H1 (cell line): ENCODE measurements around the gene CUX1. TPM values are rescaled to one million over a fixed set of nuclear protein-coding genes. Genes with fewer than 3 reads are reported as not detected.

Experiments
- CTCF ChIA-PET: fragments of 300-600 bp; sonication (Branson Sonifier 250); formaldehyde crosslinking; loops from one replicate; lab custom pipeline; 2021; ENCODE audit not compliant: partially characterized antibody; lab: Charles Lee
- POLR2A ChIA-PET: fragments of 300-600 bp; sonication (Branson Sonifier 250); formaldehyde crosslinking; loops from one replicate; lab custom pipeline; 2021; ENCODE audit warnings: inconsistent platforms; ENCODE audit not compliant: partially characterized antibody; lab: Charles Lee
- DNase-seq, 2 experiments: peaks; one replicate each; pipeline versions ENCODE4 v3.0.0 to v3.0.0-alpha.2; 2010 to 2022; ENCODE audit warnings: low spot score in 2 of 2, low read depth in 1 of 2, mixed read lengths in 1 of 2
- FAIRE-seq: peaks from 2 replicates; lab custom pipeline; 2011; peaks lifted over from hg19 to GRCh38; lab: Jason Lieb, UNC
- H2AFZ ChIP-seq: 2 replicates; pipeline ENCODE4 v1.8.1; 2012; ENCODE audit warnings: low read length, inconsistent platforms
- H2AK5ac ChIP-seq: 2 replicates; pipeline ENCODE4 v1.6.1; 2013; ENCODE audit warnings: low read depth, low read length
- H2BK120ac ChIP-seq: replicated peaks from 2 replicates; pipeline ENCODE3; 2013; ENCODE audit warnings: low read depth, low read length, inconsistent platforms
- H2BK12ac ChIP-seq: 2 replicates; pipeline ENCODE4 v1.6.1; 2013; ENCODE audit warnings: low read depth, low read length
- H2BK15ac ChIP-seq: 2 replicates; pipeline ENCODE4 v1.6.1; 2013; ENCODE audit warnings: low read length
- H2BK20ac ChIP-seq: 2 replicates; pipeline ENCODE4 v1.6.1; 2013; ENCODE audit warnings: low read length
- H2BK5ac ChIP-seq: 2 replicates; pipeline ENCODE4 v1.6.1; 2013; ENCODE audit warnings: low read depth, low read length
- H3K14ac ChIP-seq: 2 replicates; pipeline ENCODE4 v1.6.1; 2013; ENCODE audit warnings: inconsistent platforms; ENCODE audit not compliant: insufficient read length
- H3K18ac ChIP-seq: 2 replicates; pipeline ENCODE4 v1.6.1; 2013; ENCODE audit warnings: low read length; ENCODE audit errors: extremely low read depth
- H3K23ac ChIP-seq: 2 replicates; pipeline ENCODE4 v1.6.1; 2013; ENCODE audit warnings: inconsistent platforms; ENCODE audit not compliant: insufficient read length
- H3K23me2 ChIP-seq: 2 replicates; pipeline ENCODE4 v1.6.1; 2013; ENCODE audit warnings: low read depth, low read length
- H3K27ac ChIP-seq: 2 replicates; pipeline ENCODE4 v1.6.1; 2011; ENCODE audit warnings: low read depth, low read length, inconsistent platforms
- H3K27me3 ChIP-seq, 4 experiments: replicated peaks in 1 of 4; 1 replicate in 1 of 4; 2 replicates in 3 of 4; pipeline versions ENCODE4 v1.6.1 to v1.8.1; 2011 to 2013; ENCODE audit warnings: low read length in 3 of 4, mild to moderate bottlenecking in 3 of 4, inconsistent platforms in 2 of 4, mixed read lengths in 2 of 4, moderate library complexity in 1 of 4; ENCODE audit not compliant: control insufficient read depth in 3 of 4, insufficient read depth in 3 of 4; ENCODE audit errors: extremely low read depth in 1 of 4
- H3K36me3 ChIP-seq, 4 experiments: 2 replicates each; pipeline versions ENCODE4 v1.6.1 to v1.8.1; 2011 to 2013; ENCODE audit warnings: mild to moderate bottlenecking in 4 of 4, low read length in 3 of 4, moderate library complexity in 2 of 4, control low read depth in 1 of 4, inconsistent platforms in 1 of 4; ENCODE audit not compliant: insufficient read depth in 4 of 4, control insufficient read depth in 2 of 4
- H3K4ac ChIP-seq: replicated peaks from 2 replicates; pipeline ENCODE3; 2013; ENCODE audit warnings: low read length, low read depth, mixed read lengths, inconsistent platforms; ENCODE audit not compliant: insufficient read length
- H3K4me1 ChIP-seq, 4 experiments: replicated peaks in 1 of 4; 1 replicate in 1 of 4; 2 replicates in 3 of 4; pipeline versions ENCODE4 v1.6.1 to v1.8.1; 2011 to 2013; ENCODE audit warnings: low read length in 3 of 4, inconsistent platforms in 2 of 4, mixed read lengths in 1 of 4; ENCODE audit not compliant: insufficient read depth in 4 of 4, control insufficient read depth in 3 of 4
- H3K4me2 ChIP-seq, 2 experiments: 2 replicates each; pipeline versions ENCODE4 v1.6.1 to v1.8.1; 2011 to 2013; ENCODE audit warnings: low read depth in 2 of 2, low read length in 2 of 2, control low read depth in 1 of 2, inconsistent platforms in 1 of 2, mild to moderate bottlenecking in 1 of 2; ENCODE audit not compliant: insufficient read depth in 1 of 2
- H3K4me3 ChIP-seq, 4 experiments: fragments of 200-600, 300-600 bp in 1 of 4; sonication (generic), shearing (Covaris generic), sonication (Bioruptor Twin) in 1 of 4; 2 replicates each; pipeline versions ENCODE4 v1.5.1 to v1.8.1; 2011 to 2016; ENCODE audit warnings: low read length in 4 of 4, low read depth in 3 of 4, control low read depth in 2 of 4, inconsistent platforms in 2 of 4, mild to moderate bottlenecking in 2 of 4, mixed read lengths in 1 of 4, moderate library complexity in 1 of 4; ENCODE audit not compliant: insufficient read depth in 2 of 4; ENCODE audit errors: extremely low read depth in 1 of 4
- H3K56ac ChIP-seq: replicated peaks from 2 replicates; pipeline ENCODE3; 2013; ENCODE audit warnings: low read depth, mild to moderate bottlenecking, mixed read lengths, low read length, inconsistent platforms; ENCODE audit not compliant: insufficient read length
- H3K79me1 ChIP-seq: 2 replicates; pipeline ENCODE4 v1.6.1; 2013; ENCODE audit warnings: low read depth, low read length, control low read depth
- H3K79me2 ChIP-seq, 2 experiments: 2 replicates each; pipeline versions ENCODE4 v1.6.1 to v1.8.1; 2012 to 2013; ENCODE audit warnings: low read length in 2 of 2, mild to moderate bottlenecking in 2 of 2, inconsistent platforms in 1 of 2; ENCODE audit not compliant: insufficient read depth in 2 of 2, control insufficient read depth in 1 of 2
- H3K9ac ChIP-seq, 4 experiments: replicated peaks in 1 of 4; 1 replicate in 1 of 4; 2 replicates in 3 of 4; pipeline versions ENCODE4 v1.6.1 to v1.8.1; 2011 to 2013; ENCODE audit warnings: low read depth in 3 of 4, low read length in 3 of 4, control low read depth in 2 of 4, mild to moderate bottlenecking in 2 of 4, moderate library complexity in 2 of 4, inconsistent platforms in 1 of 4; ENCODE audit errors: extremely low read depth in 1 of 4
- H3K9me3 ChIP-seq, 2 experiments: 2 replicates each; pipeline versions ENCODE4 v1.6.1 to v1.8.1; 2012 to 2013; ENCODE audit warnings: mild to moderate bottlenecking in 2 of 2, moderate library complexity in 2 of 2, control low read depth in 1 of 2, inconsistent platforms in 1 of 2, low read depth in 1 of 2, low read length in 1 of 2, mixed read lengths in 1 of 2; ENCODE audit not compliant: insufficient read depth in 2 of 2
- H4K20me1 ChIP-seq, 2 experiments: replicated peaks in 1 of 2; 2 replicates each; pipeline versions ENCODE3 to v1.8.1; 2011 to 2013; ENCODE audit warnings: inconsistent platforms in 2 of 2, low read length in 2 of 2, mild to moderate bottlenecking in 1 of 2; ENCODE audit not compliant: insufficient read depth in 2 of 2, control insufficient read depth in 1 of 2
- H4K5ac ChIP-seq: 2 replicates; pipeline ENCODE4 v1.6.1; 2013; ENCODE audit warnings: low read length, low read depth, mixed read lengths, inconsistent platforms; ENCODE audit not compliant: insufficient read length
- H4K8ac ChIP-seq: 2 replicates; pipeline ENCODE4 v1.8.0; 2013; ENCODE audit warnings: mild to moderate bottlenecking, moderate library complexity, low read length, inconsistent platforms; ENCODE audit not compliant: insufficient read depth; ENCODE audit errors: extremely low read depth
- H4K91ac ChIP-seq: replicated peaks from 2 replicates; pipeline ENCODE3; 2013; ENCODE audit warnings: low read length, mixed read lengths, inconsistent platforms; ENCODE audit not compliant: insufficient read length
- BACH1 ChIP-seq: IDR thresholded peaks from 2 replicates; pipeline ENCODE4 v1.6.1; 2012; ENCODE audit warnings: low read length, improper control_type of control experiment
- BCL11A ChIP-seq, 2 experiments: IDR thresholded peaks; one replicate each; pipeline ENCODE4 v1.6.1; 2011; ENCODE audit warnings: low read depth in 2 of 2, low read length in 2 of 2, mild to moderate bottlenecking in 2 of 2
- CBX8 ChIP-seq: fragments of 300-800, 300-1000 bp; sonication (generic); IDR thresholded peaks from 2 replicates; pipeline ENCODE4 v1.7.1; 2016; ENCODE audit warnings: low read depth, low read length, borderline replicate concordance
- CEBPB ChIP-seq: IDR thresholded peaks from 2 replicates; pipeline ENCODE4 v1.6.1; 2012; ENCODE audit warnings: low read depth, low read length
- HDAC6 ChIP-seq: IDR thresholded peaks from one replicate; pipeline ENCODE4 v1.7.1; 2012; ENCODE audit warnings: low read depth, mild to moderate bottlenecking, inconsistent platforms, low read length, moderate library complexity
- NANOG ChIP-seq: IDR thresholded peaks from 2 replicates; pipeline ENCODE4 v1.6.1; 2011; ENCODE audit warnings: low read length, low read depth, mild to moderate bottlenecking, inconsistent platforms; ENCODE audit not compliant: insufficient read depth, poor library complexity, severe bottlenecking
- PHF8 ChIP-seq: fragments of 200-600 bp; sonication (generic); conservative IDR thresholded peaks from 2 replicates; pipeline ENCODE4 v1.7.1; 2012; ENCODE audit warnings: low read depth, mild to moderate bottlenecking, inconsistent platforms, low read length, moderate library complexity
- RXRA ChIP-seq: IDR thresholded peaks from 2 replicates; pipeline ENCODE4 v1.6.1; 2011; ENCODE audit warnings: low read depth, mild to moderate bottlenecking, low read length, moderate library complexity; ENCODE audit not compliant: insufficient read depth
- SUZ12 ChIP-seq: fragments of 200-600 bp; sonication (generic); IDR thresholded peaks from 2 replicates; pipeline ENCODE4 v1.6.1; 2012; ENCODE audit warnings: mild to moderate bottlenecking, inconsistent platforms, low read length, moderate library complexity, mixed read lengths
- TAF1 ChIP-seq: IDR thresholded peaks from 2 replicates; pipeline ENCODE4 v1.6.1; 2011; ENCODE audit warnings: mild to moderate bottlenecking, low read depth, low read length
- TAF7 ChIP-seq: optimal IDR thresholded peaks from 2 replicates; pipeline ENCODE3; 2011; ENCODE audit warnings: low read depth, mild to moderate bottlenecking, inconsistent platforms, low read length, moderate library complexity, borderline replicate concordance
- USF2 ChIP-seq: IDR thresholded peaks from 2 replicates; pipeline ENCODE4 v1.6.1; 2011; ENCODE audit warnings: low read length, improper control_type of control experiment
- ZNF274 ChIP-seq: IDR thresholded peaks from 2 replicates; pipeline ENCODE4 v1.7.0; 2012; ENCODE audit warnings: low read length, borderline replicate concordance; ENCODE audit errors: extremely low read depth
- WGBS, 2 experiments: shearing (Covaris generic) in 1 of 2; methylation state at CpG; one replicate each; pipeline versions ENCODE4 v1.1.6 to v1.1.7; 2013 to 2015; ENCODE audit warnings: low lambda C conversion rate in 2 of 2, mixed read lengths in 2 of 2, inconsistent platforms in 1 of 2, low coverage in 1 of 2, missing lambda C conversion rate in 1 of 2; ENCODE audit not compliant: insufficient replicate concordance in 2 of 2, insufficient coverage in 1 of 2, insufficient read length in 1 of 2; ENCODE audit errors: extremely low coverage in 1 of 2, missing lambda C conversion rate in 1 of 2; 5-methylcytosine and 5-hydroxymethylcytosine counted together
- polyA plus RNA-seq, 7 experiments: library from polyadenylated mRNA; depleted of rRNA in 3 of 7; stranded (reverse) in 5 of 7; unstranded in 2 of 7; fragments of >200 nt in 5 of 7; fragments of 200-250 nt in 2 of 7; gene quantifications; 1 replicate in 5 of 7; 2 replicates in 1 of 7; 4 replicates in 1 of 7; pipeline versions ENCODE4 v1.2.1 to v1.2.3, GENCODE V29; 2011 to 2013; ENCODE audit warnings: missing spikeins in 2 of 7, mixed read lengths in 2 of 7
- total RNA-seq: library from RNA; stranded (reverse); fragmentation: NEBNext Ultra II Directional; extraction: Animal tissue kit (Norgen Biotek cat#: 25700); gene quantifications from 2 replicates; pipeline ENCODE4 v1.2.1, GENCODE V29; 2021

Gene CUX1
- total and polyA plus RNA-seq, 2 of the 8 experiments (the other 6 are each of a cell fraction or from before 2014, with no cell fraction given): 21.6 to 65.9 TPM

GRCh38 chr7:101867265-101867664, 49.8 kb downstream of the CUX1 start:
- no peak overlapping the region for H3K4me3 ChIP-seq
- H2BK15ac ChIP-seq: no peak overlapping the region
- FAIRE-seq (no peak), DNase-seq (no peak)
- no peak overlapping the region for H3K23ac ChIP-seq
- 0 out of 2 replicates have a peak, but pooled peaks cover 6% of the 10 kb centered on the region for H3K23me2 ChIP-seq
- H4K8ac ChIP-seq: no peak overlapping the region
- no peaks in the 10 kb centered on the region for H3K27me3 ChIP-seq
- H3K9me3 ChIP-seq: no peaks in the 10 kb centered on the region
- no peak overlapping the region for H2AK5ac ChIP-seq
- H4K91ac ChIP-seq: no peak overlapping the region
- H4K20me1 ChIP-seq: peaks cover 21 to 31% of the 10 kb centered on the region in 2 experiments
- no peak overlapping the region for H3K14ac ChIP-seq
- H3K27ac ChIP-seq: no peak overlapping the region
- H3K9ac ChIP-seq: no peak overlapping the region
- H3K4me1 ChIP-seq: peaks cover 6 to 32% (median 26%) of the 10 kb centered on the region in 4 experiments
- H2AFZ ChIP-seq: no peak overlapping the region
- peak overlapping the region; percentile 57; the same call in 1 of the 2 replicates for H3K18ac ChIP-seq
- H2BK12ac ChIP-seq: no peak overlapping the region
- H2BK20ac ChIP-seq: no peak overlapping the region
- no peak overlapping the region for H3K56ac ChIP-seq
- H3K4me2 ChIP-seq: no peak overlapping the region
- H2BK120ac ChIP-seq: no peak overlapping the region
- H4K5ac ChIP-seq: no peak overlapping the region
- H3K4ac ChIP-seq: no peak overlapping the region
- peaks cover 19 to 100% of the 10 kb centered on the region in 2 experiments for H3K79me2 ChIP-seq
- ChIA-PET POLR2A (interaction anchor here (0.7 kb wide), 1 partner anchor 17 kb away, joined by 3 read pairs; no protein-coding TSS in a partner anchor), CTCF (no interaction called here)
- WGBS, 2 experiments: 97% methylated on average over 12 of the region's 12 CpGs; no CpG with 5 or more reads in 1 of the 2 experiments
- H3K79me1 ChIP-seq: peaks cover 29% of the 10 kb centered on the region
- H3K36me3 ChIP-seq: no peaks in the 10 kb centered on the region; a peak in 1 of 8 replicates
- H2BK5ac ChIP-seq: peak overlapping the region; percentile 3; the same call in 1 of the 2 replicates
- TF ChIP-seq NANOG (no peak), TAF7 (no peak), BCL11A (IDR thresholded peaks at IDR 0.05; ENCODE audit: low read depth in 2 of 2, low read length in 2 of 2) (no peak), BACH1 (no peak), USF2 (no peak), ZNF274 (no peak), PHF8 (no peak), RXRA (no peak), HDAC6 (no peak), TAF1 (no peak), CBX8 (no peak), CEBPB (no peak), SUZ12 (no peak)
